Testis (tissue), 3 donors: ENCODE data around the gene RYR1. TPM values are rescaled to one million over a fixed set of nuclear protein-coding genes. Genes with fewer than 3 reads are reported as not detected.
"Not testable (repeated sequence)": the region's sequence is repeated elsewhere in the genome, so short reads cannot be mapped to it uniquely, and the experiment has no call there.

ENCODE experiments used
- DNase-seq: peaks from one replicate; pipeline ENCODE4 v3.0.0-alpha.2; 2019
- H3K27ac ChIP-seq, 2 donors: fragments of 200-600 bp; sonication (generic); one replicate each; pipeline ENCODE4 v1.5.1; 2019
- H3K27me3 ChIP-seq: fragments of 200-600 bp; sonication (generic); one replicate; pipeline ENCODE4 v1.5.1; 2019
- H3K36me3 ChIP-seq: fragments of 200-600 bp; sonication (generic); one replicate; pipeline ENCODE4 v1.5.1; 2017; ENCODE audit warnings: low read depth; ENCODE audit errors: missing control alignments
- H3K4me1 ChIP-seq: fragments of 200-600 bp; sonication (generic); one replicate; pipeline ENCODE4 v1.5.1; 2019
- H3K4me3 ChIP-seq, 2 donors: fragments of 200-600 bp; sonication (generic); one replicate each; pipeline ENCODE4 v1.5.1; 2017 to 2019
- H3K9me3 ChIP-seq: fragments of 200-600 bp; sonication (generic); one replicate; pipeline ENCODE4 v1.5.1; 2017
- POLR2A ChIP-seq: fragments of 450-650 bp; IDR thresholded peaks from one replicate; pipeline ENCODE4 v1.6.1; 2017; ENCODE audit warnings: antibody characterized with exemption, mild to moderate bottlenecking, moderate library complexity
- WGBS, 2 donors: methylation state at CpG; one replicate each; pipeline ENCODE4 v1.1.5; 2018; 5-methylcytosine and 5-hydroxymethylcytosine counted together
- intact Hi-C: fragments of 100-400 bp; cut with DNase I; formaldehyde crosslinking; loops from one replicate; pipeline ENCODE4 v1.15.1; 2023; ENCODE audit warnings: low total_unique reads
- polyA plus RNA-seq: library from polyadenylated mRNA; stranded (reverse); fragments of 350-450 nt; fragmentation: Illumina TruSeq; extraction: RNeasy Lipid Tissue Mini Kit (QIAGEN cat#74804); gene quantifications from one replicate; pipeline ENCODE4 v1.2.3, GENCODE V29; 2014; ENCODE audit warnings: low read depth, low replicate concordance; ENCODE audit not compliant: insufficient read depth
- total RNA-seq, 2 donors: library from RNA; depleted of rRNA; stranded (reverse); fragments of >200 nt; gene quantifications; one replicate each; pipeline ENCODE4 v1.2.3, GENCODE V29; 2016
- TF ChIP-seq, protein P1 (sequence below), 3 experiments: fragments of 450-650 bp in 2 of 3; fragments of 200-600 bp in 1 of 3; sonication (generic) in 1 of 3; IDR thresholded peaks; one replicate each; pipeline ENCODE4 v1.5.1; 2016 to 2019; ENCODE audit warnings: antibody characterized with exemption in 3 of 3, mild to moderate bottlenecking in 2 of 3, moderate library complexity in 1 of 3

Gene RYR1
- total and polyA plus RNA-seq, 3 donors from 2014 or later = 11.8 to 26.1 (median 15.6) TPM

DNA sequence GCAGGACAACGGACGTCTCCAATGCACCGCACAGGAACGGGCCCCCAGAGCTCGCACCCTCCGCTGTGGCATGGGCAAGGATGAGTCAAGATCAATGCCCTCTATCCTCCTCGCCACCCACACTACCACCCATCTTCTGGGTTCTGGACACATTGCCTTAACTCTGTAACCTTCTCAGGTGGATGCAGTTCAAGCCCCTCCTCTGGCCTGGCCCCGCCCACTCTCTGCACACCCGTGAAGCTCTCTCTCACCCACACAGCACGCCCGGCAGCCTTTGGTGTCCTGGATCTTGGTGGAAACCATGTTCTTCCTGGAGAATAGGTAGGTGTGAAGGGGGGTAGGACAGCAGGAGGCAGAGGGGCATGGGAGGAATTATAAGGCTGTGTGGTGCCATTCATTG lies 163.6 kb downstream of the RYR1 start:
- TF ChIP-seq, protein P1, sequence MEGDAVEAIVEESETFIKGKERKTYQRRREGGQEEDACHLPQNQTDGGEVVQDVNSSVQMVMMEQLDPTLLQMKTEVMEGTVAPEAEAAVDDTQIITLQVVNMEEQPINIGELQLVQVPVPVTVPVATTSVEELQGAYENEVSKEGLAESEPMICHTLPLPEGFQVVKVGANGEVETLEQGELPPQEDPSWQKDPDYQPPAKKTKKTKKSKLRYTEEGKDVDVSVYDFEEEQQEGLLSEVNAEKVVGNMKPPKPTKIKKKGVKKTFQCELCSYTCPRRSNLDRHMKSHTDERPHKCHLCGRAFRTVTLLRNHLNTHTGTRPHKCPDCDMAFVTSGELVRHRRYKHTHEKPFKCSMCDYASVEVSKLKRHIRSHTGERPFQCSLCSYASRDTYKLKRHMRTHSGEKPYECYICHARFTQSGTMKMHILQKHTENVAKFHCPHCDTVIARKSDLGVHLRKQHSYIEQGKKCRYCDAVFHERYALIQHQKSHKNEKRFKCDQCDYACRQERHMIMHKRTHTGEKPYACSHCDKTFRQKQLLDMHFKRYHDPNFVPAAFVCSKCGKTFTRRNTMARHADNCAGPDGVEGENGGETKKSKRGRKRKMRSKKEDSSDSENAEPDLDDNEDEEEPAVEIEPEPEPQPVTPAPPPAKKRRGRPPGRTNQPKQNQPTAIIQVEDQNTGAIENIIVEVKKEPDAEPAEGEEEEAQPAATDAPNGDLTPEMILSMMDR (IDR thresholded peaks at IDR 0.05) = no peak
- TF ChIP-seq POLR2A = no peak
- 73 to 81% methylated on average over 11 of the region's 11 CpGs for WGBS, 2 donors
- Histone ChIP-seq H3K36me3 (no peaks in the 10 kb centered on the region), H3K27ac (no peak overlapping the region), H3K9me3 (no peaks in the 10 kb centered on the region), H3K4me1 (no peaks in the 10 kb centered on the region), H3K27me3 (no peaks in the 10 kb centered on the region), H3K4me3 (peak overlapping the region; percentile 29 to 50)
- intact Hi-C loops = no loop called here
- DNase-seq = no peak

DNA sequence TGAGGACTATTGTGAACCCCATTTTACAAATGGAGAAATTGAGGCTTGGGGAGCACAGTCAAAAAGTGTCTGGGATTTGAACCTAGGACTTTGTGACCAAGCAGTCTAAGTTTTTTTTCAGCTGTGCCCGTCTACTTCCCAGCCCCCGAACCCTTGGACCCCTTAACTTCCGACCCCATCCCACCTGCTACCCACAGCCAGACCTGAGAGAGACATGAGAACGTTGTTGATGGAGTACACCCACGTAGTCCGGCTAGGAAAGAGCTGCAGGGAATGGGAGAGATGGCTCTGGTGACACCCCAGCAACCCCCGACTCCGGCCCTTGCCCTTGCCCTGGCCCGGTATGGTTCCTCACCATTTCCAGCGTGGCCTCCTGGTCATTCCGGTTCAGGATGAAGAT lies 166.2 kb downstream of the RYR1 start:
- no peak for TF ChIP-seq POLR2A
- TF ChIP-seq, protein P1 (IDR thresholded peaks at IDR 0.05) = no peak
- H3K4me1 ChIP-seq = no peaks in the 10 kb centered on the region
- 82 to 90% methylated on average over 11 of the region's 11 CpGs for WGBS, 2 donors
- intact Hi-C loops = no loop called here
- H3K27ac ChIP-seq = no peak overlapping the region
- no peaks in the 10 kb centered on the region for H3K36me3 ChIP-seq
- no peak for DNase-seq
- H3K27me3 ChIP-seq = no peaks in the 10 kb centered on the region
- H3K4me3 ChIP-seq = no peak overlapping the region
- no peaks in the 10 kb centered on the region for H3K9me3 ChIP-seq

DNA sequence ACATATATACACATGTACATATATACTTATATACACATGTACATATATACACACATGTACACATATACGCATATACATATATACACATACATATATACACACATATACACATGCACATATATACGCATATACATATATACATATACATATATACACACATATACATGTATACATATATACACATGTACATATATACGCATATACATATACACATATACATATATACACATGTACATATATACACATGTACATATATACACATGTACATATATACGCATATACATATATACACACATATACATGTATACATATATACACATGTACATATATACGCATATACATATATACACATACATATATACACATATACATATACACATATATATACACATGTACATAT lies 169.4 kb downstream of the RYR1 start:
- DNase-seq, H3K9me3 ChIP-seq, H3K36me3 ChIP-seq, H3K27me3 ChIP-seq, H3K27ac ChIP-seq, H3K4me3 ChIP-seq, H3K4me1 ChIP-seq, intact Hi-C loops: not testable (repeated sequence)
- WGBS, 2 donors = 77 to 84% methylated on average over 5 of the region's 5 CpGs

DNA sequence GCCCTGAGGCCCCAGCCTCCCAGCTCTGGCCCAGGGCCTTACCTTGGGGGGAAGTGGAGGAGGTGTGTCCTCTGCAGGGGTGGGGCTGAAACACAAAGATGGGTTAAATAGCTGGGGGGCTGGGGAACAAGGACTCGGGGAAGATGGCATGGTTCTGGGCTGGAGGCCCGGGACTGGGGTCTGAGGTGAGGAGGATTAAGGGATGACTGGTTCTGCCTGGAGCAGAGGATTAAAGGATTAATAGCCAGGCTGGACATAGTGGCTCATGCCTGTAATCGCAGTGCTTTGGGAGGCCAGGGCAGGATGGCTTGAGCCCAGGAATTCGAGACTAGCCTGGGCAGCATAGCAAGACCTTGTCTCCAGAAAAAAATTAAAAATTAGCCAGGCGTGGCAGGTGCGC lies 172.6 kb downstream of the RYR1 start:
- WGBS, 2 donors = 82 to 87% methylated on average over 5 to 6 of the region's 6 CpGs
- no peaks in the 10 kb centered on the region for H3K4me1 ChIP-seq
- no peaks in the 10 kb centered on the region for H3K36me3 ChIP-seq
- no peak for DNase-seq
- intact Hi-C loops = no loop called here
- H3K27me3 ChIP-seq = no peaks in the 10 kb centered on the region
- no peak for TF ChIP-seq POLR2A
- TF ChIP-seq, protein P1 (IDR thresholded peaks at IDR 0.05) = no peak
- no peaks in the 10 kb centered on the region for H3K9me3 ChIP-seq
- no peak overlapping the region for H3K27ac ChIP-seq
- H3K4me3 ChIP-seq = no peak overlapping the region

DNA sequence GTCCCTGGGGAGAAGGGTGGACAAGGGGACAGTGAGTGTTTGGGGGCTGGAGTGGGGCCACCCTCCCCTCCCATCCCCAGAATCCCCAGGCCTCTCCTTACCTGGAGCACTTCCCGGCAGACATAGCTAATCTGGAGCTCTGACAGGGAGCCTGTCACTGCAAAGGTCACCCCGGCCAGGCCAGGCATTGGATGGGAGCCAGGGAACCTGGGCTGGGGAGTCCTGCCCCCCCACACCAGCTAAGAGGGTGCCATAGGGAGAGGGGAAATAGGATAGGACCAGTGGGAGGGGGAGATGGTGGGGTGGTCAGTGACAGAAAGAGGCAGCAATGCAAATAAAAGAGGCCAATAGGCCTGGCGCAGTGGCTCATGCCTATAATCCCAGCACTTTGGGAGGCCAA lies 180.8 kb downstream of the RYR1 start:
- intact Hi-C loops = loop anchor here (10.0 kb wide), 1 partner anchor 209 kb away; the partner anchor contains the start of gene FAM98C
- no peaks in the 10 kb centered on the region for H3K4me1 ChIP-seq
- WGBS, 2 donors = 74 to 100% methylated on average over 1 to 3 of the region's 3 CpGs
- H3K27me3 ChIP-seq = no peaks in the 10 kb centered on the region
- no peak overlapping the region for H3K4me3 ChIP-seq
- TF ChIP-seq, protein P1 (IDR thresholded peaks at IDR 0.05) = no peak
- no peak for TF ChIP-seq POLR2A
- H3K36me3 ChIP-seq = no peaks in the 10 kb centered on the region
- DNase-seq = no peak
- no peak overlapping the region for H3K27ac ChIP-seq
- H3K9me3 ChIP-seq = no peaks in the 10 kb centered on the region
